Left ventricle myocardium inferior (tissue), 1 donor: ENCODE measurements around the gene SERINC5. TPM values are rescaled to one million over a fixed set of nuclear protein-coding genes. Genes with fewer than 3 reads are reported as not detected.

Experiments used
- DNase-seq: peaks from one replicate; pipeline ENCODE4 v3.0.0-alpha.2; 2020
- H3K27ac ChIP-seq: fragments of 200-600 bp; replicated peaks from 2 replicates; pipeline ENCODE4 v1.8.0; 2021
- H3K27me3 ChIP-seq: fragments of 200-600 bp; 2 replicates; pipeline ENCODE4 v1.8.0; 2021; ENCODE audit warnings: low read depth
- H3K36me3 ChIP-seq: fragments of 200-600 bp; 2 replicates; pipeline ENCODE4 v1.8.0; 2021
- H3K4me1 ChIP-seq: fragments of 200-600 bp; 2 replicates; pipeline ENCODE4 v1.8.0; 2021
- H3K4me3 ChIP-seq: fragments of 200-600 bp; 2 replicates; pipeline ENCODE4 v1.8.0; 2021; ENCODE audit warnings: mild to moderate bottlenecking, moderate library complexity
- H3K9me3 ChIP-seq: fragments of 200-600 bp; replicated peaks from 2 replicates; pipeline ENCODE4 v1.8.0; 2021
- CTCF ChIP-seq: fragments of 200-600 bp; IDR thresholded peaks from 2 replicates; pipeline ENCODE4 v1.8.0; 2021; ENCODE audit warnings: antibody characterized with exemption, mild to moderate bottlenecking, borderline replicate concordance
- intact Hi-C: fragments of 100-400 bp; cut with micrococcal nuclease; formaldehyde crosslinking; loops from one replicate; pipeline ENCODE4 v1.11.0; 2022
- total RNA-seq: library from RNA; stranded (reverse); fragmentation: NEBNext Ultra II Directional; extraction: Animal tissue kit (Norgen Biotek cat#: 25700); gene quantifications from one replicate; pipeline ENCODE4 v1.2.1, GENCODE V29; 2021
- donor health status: DM: no; HTN: yes; CAD: no; lungs with severe emphysema.

The SERINC5 gene
- total RNA-seq, 1 donor from 2014 or later: 12.2 TPM

- no peak for TF ChIP-seq CTCF
- Histone ChIP-seq H3K4me1 (peaks cover 21% of the 10 kb centered on the region), H3K27me3 (no peaks in the 10 kb centered on the region), H3K9me3 (no peaks in the 10 kb centered on the region), H3K4me3 (no peak overlapping the region), H3K36me3 (peaks cover 4% of the 10 kb centered on the region), H3K27ac (no peak overlapping the region)
- intact Hi-C loops: no loop called here
- no peak for DNase-seq
These were observed 188.8 kb downstream of the SERINC5 start for GRCh38 chr5:80067016-80067415.

- TF ChIP-seq CTCF: no peak
- peaks cover 17% of the 10 kb centered on the region for H3K36me3 ChIP-seq
- H3K27ac ChIP-seq: no peak overlapping the region
- no peaks in the 10 kb centered on the region for H3K27me3 ChIP-seq
- H3K4me3 ChIP-seq: no peak overlapping the region
- peaks cover 5% of the 10 kb centered on the region for H3K4me1 ChIP-seq
- no peak for DNase-seq
- H3K9me3 ChIP-seq: no peaks in the 10 kb centered on the region
- intact Hi-C loops: no loop called here
These were observed 191.7 kb downstream of the SERINC5 start for GRCh38 chr5:80064124-80064523.

Other genes starting within 250 kb of the SERINC5 start
- gene THBS4, start 220.7 kb downstream of the SERINC5 start, total RNA-seq: 51.4 TPM
- not detected for gene SPZ1, start 64.0 kb upstream of the SERINC5 start, total RNA-seq
- 36.9 TPM for gene ZFYVE16, start 152.0 kb upstream of the SERINC5 start, total RNA-seq
- 0.91 TPM for gene FAM151B, start 232.1 kb upstream of the SERINC5 start, total RNA-seq